ENCODE data around the gene IMMP1L.
A peak's percentile ranks its signal among the peaks of the same experiment; 100 is the strongest.

Gene IMMP1L

GRCh38 chr11:31555938-31556337 lies 46.5 kb upstream of the IMMP1L start:
- no peak for TF ChIP-seq TSHZ2 (CRISPR knock-in tag; IDR thresholded peaks at IDR 0.05)
- TF ChIP-seq TCF4 (CRISPR knock-in tag; IDR thresholded peaks at IDR 0.05; ENCODE audit: borderline replicate concordance): no peak
- no peak for TF ChIP-seq POU6F1 (CRISPR knock-in tag; IDR thresholded peaks at IDR 0.05; ENCODE audit: borderline replicate concordance, low read depth)
- TF ChIP-seq ARNTL (CRISPR knock-in tag; IDR thresholded peaks at IDR 0.05; ENCODE audit: borderline replicate concordance, low read depth): no peak
- TF ChIP-seq CSDC2 (CRISPR knock-in tag; IDR thresholded peaks at IDR 0.05): no peak
- TF ChIP-seq ZNF70 (CRISPR knock-in tag; IDR thresholded peaks at IDR 0.05): no peak
- no peak for TF ChIP-seq CREB5 (CRISPR knock-in tag; IDR thresholded peaks at IDR 0.05; ENCODE audit: low read depth)
- no peak for TF ChIP-seq GLIS3 (CRISPR knock-in tag; IDR thresholded peaks at IDR 0.05)
- no peak for TF ChIP-seq ESRRG (CRISPR knock-in tag; IDR thresholded peaks at IDR 0.05)
- TF ChIP-seq RARB (CRISPR knock-in tag; IDR thresholded peaks at IDR 0.05): no peak
- no peak for TF ChIP-seq PATZ1 (CRISPR knock-in tag; IDR thresholded peaks at IDR 0.05; ENCODE audit: borderline replicate concordance)
- TF ChIP-seq PPARA (CRISPR knock-in tag; IDR thresholded peaks at IDR 0.05; ENCODE audit: borderline replicate concordance): no peak
- no peak for TF ChIP-seq TOX (CRISPR knock-in tag; IDR thresholded peaks at IDR 0.05; ENCODE audit: borderline replicate concordance)
- no peak for ATAC-seq

DNA sequence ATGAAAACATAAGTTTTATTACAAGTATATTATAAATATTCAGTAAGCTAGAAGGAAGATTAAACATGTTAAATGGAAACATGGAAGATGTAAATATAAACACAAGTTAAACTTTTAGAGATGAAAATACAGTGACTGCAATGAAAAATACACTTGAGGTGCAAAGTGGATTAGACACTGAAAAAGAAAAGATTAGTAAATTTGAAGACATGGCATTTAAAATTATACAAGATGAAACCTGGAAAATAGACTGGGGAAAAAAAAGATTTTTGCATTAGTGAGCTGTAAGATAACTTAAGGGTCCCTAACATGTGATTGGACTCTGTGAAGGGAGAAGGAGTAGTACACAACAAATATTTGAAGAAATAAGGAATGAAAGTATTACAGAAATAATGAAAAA lies 33.4 kb upstream of the IMMP1L start:
- no peak for ATAC-seq

GRCh38 chr11:31535479-31535878 lies 26.1 kb upstream of the IMMP1L start:
- no peak for ATAC-seq
- TF ChIP-seq CSRNP3 (CRISPR knock-in tag; IDR thresholded peaks at IDR 0.05) (no peak), ARNTL (CRISPR knock-in tag; IDR thresholded peaks at IDR 0.05; ENCODE audit: borderline replicate concordance, low read depth) (no peak), SNAI2 (CRISPR knock-in tag; IDR thresholded peaks at IDR 0.05) (no peak), TOX (CRISPR knock-in tag; IDR thresholded peaks at IDR 0.05; ENCODE audit: borderline replicate concordance) (no peak), ESRRG (CRISPR knock-in tag; IDR thresholded peaks at IDR 0.05) (no peak), ZNF565 (CRISPR knock-in tag; conservative IDR thresholded peaks at IDR 0.05; ENCODE audit: low read depth) (no peak), CSDC2 (CRISPR knock-in tag; IDR thresholded peaks at IDR 0.05) (no peak), ZNF8 (CRISPR knock-in tag; IDR thresholded peaks at IDR 0.05) (no peak)

More for the DNA sequence above, 33.4 kb upstream of the IMMP1L start:
- TF ChIP-seq BACH2 (CRISPR knock-in tag; IDR thresholded peaks at IDR 0.05; ENCODE audit: borderline replicate concordance) (no peak), ARNTL (CRISPR knock-in tag; IDR thresholded peaks at IDR 0.05; ENCODE audit: borderline replicate concordance, low read depth) (no peak), ZFP30 (CRISPR knock-in tag; IDR thresholded peaks at IDR 0.05) (peak; percentile 95)

DNA sequence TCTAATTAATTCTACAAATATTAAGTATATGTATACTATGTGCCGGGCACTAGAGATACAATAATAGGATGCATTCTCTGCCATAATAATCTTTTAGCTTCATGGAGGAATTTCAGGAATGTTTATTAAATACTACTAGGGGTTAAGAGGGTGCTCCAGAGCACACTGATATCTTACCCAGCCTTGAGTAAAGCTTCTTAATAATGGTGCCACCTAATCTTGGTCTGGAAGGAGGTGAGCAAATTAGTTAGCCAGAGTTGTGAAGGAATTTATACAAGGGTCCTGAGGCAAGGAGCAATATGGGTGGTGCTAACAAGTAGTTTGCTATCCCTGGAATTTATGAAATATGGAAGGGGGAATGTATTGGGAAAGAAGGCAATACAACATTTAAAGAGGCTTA lies 21.9 kb upstream of the IMMP1L start:
- no peak for ATAC-seq
- TF ChIP-seq ZNF8 (CRISPR knock-in tag; IDR thresholded peaks at IDR 0.05) (no peak), ZFP3 (CRISPR knock-in tag; IDR thresholded peaks at IDR 0.05) (no peak), SNAI2 (CRISPR knock-in tag; IDR thresholded peaks at IDR 0.05) (no peak), CREB5 (CRISPR knock-in tag; IDR thresholded peaks at IDR 0.05; ENCODE audit: low read depth) (no peak)
